ENCODE data around the gene ADAMTS13.
A peak's percentile ranks its signal among the peaks of the same experiment; 100 is the strongest.

ADAMTS13 gene

DNA sequence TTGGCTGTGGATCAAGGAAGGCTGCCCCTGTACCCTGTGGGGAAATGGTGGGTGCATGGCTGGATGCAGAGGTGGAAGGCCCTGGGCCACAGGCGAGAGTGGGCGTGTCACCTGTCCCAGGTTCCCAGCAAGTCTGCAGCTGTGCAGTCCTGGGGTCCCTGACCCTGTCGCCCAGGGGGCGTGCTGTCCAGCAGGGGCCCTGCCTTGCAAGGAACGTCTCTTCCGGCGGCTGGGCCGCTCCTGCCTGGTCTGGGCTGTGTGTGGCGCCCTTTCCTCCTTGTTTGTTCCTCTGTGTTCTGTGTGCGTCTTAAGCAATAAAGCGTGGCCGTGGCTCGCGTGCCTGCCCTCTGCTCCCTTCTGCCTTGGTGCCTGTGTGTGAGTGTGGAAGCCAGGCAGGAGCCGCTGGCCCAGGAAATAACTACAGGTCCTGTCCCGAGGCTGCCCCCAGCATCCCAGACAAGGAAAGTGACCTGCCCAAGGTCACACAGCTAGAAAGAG is 48.3 kb downstream of the ADAMTS13 start:
- no peak for DNase-seq (ENCODE audit: low read depth in 1 of 2, low spot score in 1 of 2)

DNA sequence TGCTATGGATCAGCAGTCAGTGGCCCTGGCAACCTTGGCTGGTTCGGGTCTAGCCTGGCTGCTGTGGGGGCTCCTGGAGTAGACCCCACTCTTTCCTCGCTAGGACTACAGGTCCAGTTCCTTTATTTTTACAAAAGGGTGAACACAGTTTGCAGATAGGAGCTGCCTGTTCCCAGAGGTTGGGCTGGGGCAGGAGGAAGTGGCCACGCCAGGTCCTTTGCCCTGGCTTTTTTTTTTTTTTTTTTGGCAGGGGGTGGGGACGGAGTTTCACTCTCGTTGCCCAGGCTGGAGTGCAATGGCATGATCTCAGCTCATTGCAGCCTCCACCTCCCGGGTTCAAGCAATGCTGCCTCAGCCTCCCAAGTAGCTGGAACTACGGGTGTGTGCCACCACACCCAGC is 48.8 kb downstream of the ADAMTS13 start:
- no peak for DNase-seq (ENCODE audit: low read depth in 1 of 2, low spot score in 1 of 2)

DNA sequence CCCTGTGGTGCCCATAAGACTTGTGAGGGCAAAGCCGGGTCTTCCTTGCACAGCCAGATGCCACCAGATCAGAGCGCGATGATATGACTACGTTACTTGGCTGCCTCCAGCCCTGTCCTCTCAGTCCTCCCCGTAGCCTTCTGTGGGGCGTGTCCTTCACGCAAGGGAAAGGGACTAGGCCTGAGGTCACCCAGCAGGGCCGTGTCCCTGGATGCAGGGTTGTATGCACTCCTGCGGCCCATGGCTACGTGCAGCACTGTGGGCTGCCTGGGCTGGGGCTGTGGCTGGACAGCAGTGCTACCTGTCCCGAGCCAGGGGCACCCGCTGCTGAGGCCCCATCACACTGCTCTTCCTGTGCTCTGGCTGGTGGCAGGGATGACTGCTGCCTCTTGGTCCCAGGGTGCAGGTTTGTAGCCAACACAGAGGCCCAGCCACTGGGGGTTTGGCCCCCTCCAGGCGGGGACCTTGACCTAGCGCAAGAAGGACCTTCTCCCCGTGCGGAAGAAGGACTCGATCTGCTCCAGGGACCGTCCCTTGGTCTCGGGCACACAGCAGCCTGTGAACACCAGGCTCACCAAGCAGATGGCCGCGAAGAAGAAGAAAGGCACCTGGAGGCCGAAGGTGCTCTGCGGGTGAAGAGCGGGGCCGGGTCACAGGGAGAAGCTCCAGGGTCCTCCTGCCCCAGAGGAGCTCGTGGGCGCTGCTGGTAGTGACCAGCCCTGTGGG is 49.5 kb downstream of the ADAMTS13 start:
- no peak for DNase-seq (ENCODE audit: low read depth in 1 of 2, low spot score in 1 of 2)

DNA sequence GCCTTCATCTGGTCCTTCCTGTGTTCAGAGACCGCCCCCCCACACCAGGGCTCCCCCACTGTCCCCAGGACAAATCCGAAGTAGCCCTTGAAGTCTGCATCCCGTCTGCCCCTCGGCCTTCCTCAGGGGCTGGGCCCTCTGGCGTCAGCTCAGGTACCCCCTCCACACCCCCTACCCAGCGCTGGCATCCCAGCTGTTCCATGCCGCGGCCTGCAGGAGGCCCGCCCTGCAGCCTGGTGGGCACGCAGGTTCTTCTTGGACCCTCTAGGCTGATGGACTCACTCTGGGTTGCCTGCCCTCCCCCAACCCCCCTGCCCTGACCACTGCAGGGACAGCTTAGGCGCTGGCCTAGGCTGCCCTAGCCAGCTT is 50.1 kb downstream of the ADAMTS13 start:
- DNase-seq (ENCODE audit: low read depth in 1 of 2, low spot score in 1 of 2), result no peak

DNA sequence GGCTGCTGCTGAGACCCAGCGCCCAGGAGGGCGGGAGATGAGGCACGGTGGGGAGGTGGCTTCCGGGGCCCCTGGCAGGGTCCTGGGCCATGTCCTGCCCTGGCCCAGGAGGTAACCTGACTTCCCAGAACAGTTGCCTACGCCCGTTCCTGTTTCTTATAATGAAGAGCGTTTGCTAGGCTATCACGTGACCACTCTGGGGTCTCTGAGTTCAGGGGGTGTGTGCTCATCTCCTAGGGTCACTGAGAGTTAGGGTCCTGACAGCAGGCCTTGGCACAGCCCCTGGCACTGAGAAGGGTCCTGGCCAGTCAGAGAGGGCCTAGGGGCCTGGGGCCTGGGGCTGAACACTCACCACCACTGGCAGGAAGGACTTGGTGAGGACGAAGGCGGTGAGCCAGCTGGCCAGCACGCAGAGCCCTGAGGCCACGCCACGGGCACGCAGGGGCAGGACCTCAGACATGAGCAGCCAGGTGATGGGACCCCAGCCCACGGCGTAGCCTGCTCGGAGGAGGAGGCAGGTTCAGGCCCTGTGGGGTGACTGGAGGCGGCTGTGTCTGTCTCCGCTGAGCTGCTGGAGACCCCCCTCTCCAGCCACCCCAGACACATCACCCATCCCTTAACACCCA is 50.7 kb downstream of the ADAMTS13 start:
- DNase-seq (ENCODE audit: low read depth in 1 of 2, low spot score in 1 of 2), result no peak

DNA sequence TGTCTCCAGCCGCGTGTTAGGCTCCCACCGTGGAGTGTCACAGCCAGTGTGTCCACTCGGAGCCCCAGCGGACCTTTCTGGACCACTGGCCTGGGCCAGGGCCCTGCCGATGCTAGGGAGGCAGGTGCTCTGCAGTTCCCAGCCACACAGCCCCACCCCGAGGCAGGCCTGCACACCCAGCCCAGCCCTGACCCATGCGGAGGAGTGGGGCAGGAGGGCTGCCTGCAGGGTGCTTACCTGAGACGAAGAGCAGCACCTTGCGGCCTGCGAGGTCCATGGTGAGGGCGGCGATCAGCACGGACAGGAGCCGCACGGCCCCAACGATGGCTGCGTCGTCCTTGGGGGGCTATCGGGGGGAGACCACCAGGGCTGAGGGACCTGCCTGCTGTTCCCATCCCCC is 51.6 kb downstream of the ADAMTS13 start:
- no peak for DNase-seq (ENCODE audit: low read depth in 1 of 2, low spot score in 1 of 2)

DNA sequence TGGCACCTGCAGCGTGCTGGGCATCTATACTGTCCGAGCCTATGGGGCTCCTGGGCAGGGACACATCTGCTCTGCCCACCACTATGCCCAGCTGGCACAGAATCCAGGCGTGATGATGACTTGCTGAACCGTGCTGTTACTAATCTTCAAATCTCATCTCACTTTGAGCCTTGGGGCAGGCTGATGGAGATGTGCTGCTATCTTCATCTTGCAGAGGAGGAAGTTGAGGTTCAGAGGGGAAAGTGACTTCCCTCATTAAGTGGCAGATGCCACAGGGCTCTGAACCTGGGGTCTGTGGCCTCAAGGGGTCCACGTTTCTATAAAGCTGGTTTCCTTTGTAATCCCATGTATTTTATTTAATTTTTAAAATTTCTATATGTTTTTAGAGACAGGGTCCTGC is 52.0 kb downstream of the ADAMTS13 start:
- DNase-seq (ENCODE audit: low read depth in 1 of 2, low spot score in 1 of 2), result no peak

DNA sequence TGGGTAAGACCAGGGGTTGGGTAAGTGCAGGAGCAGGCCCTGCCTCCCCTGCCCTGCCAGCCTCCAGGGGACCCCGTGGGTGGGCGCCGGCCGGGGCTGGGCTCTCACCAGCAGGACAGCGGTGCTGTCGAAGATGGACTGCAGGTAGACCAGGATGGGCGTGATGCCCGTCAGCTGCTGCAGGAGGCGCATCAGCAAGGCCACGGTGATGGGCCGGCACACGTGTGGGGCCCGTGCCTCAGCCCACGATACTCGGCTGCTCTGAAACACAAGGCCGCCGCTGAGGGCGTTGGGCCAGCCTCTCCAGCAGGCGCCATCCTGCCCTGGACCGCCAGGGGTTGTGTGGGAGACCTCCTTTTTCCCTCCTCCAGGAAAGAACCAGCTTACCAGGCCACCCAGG is 52.7 kb downstream of the ADAMTS13 start:
- DNase-seq (ENCODE audit: low read depth in 1 of 2, low spot score in 1 of 2), result no peak

DNA sequence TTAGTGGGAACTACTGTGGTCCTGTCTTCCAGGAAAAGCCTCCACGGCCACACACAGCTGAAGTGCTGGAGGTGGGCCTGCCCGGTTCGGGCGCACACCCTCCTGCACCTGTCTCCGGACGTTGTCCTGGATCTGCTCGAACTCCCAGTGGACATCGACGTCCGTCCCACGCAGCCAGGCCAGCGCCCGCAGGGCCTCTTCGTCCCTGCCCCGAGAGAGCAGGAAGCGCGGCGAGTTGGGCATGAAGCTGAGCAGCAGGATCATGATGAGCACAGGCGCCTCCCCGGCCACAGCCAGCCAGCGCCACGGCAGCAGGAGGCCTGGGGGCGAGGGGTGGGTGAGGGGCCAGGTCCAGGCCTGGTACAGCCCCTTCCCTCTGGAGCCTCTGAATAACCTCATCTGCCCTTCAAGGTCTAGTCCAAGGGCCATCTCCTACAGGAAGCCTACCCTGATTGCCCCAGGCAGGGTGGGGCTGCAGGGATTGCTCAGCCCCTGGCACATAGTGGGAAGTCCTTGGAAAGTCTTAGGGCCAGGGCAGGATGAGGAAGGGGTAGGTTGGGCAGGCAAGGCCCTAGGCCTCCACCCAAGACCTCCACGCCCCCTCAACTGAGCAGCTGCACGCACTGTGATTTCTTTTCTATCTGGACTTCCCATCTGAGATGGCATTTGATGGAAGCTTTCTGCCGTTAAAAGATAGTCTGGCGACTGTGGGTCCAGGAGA is 53.3 kb downstream of the ADAMTS13 start:
- DNase-seq (ENCODE audit: low read depth in 1 of 2, low spot score in 1 of 2), result no peak

DNA sequence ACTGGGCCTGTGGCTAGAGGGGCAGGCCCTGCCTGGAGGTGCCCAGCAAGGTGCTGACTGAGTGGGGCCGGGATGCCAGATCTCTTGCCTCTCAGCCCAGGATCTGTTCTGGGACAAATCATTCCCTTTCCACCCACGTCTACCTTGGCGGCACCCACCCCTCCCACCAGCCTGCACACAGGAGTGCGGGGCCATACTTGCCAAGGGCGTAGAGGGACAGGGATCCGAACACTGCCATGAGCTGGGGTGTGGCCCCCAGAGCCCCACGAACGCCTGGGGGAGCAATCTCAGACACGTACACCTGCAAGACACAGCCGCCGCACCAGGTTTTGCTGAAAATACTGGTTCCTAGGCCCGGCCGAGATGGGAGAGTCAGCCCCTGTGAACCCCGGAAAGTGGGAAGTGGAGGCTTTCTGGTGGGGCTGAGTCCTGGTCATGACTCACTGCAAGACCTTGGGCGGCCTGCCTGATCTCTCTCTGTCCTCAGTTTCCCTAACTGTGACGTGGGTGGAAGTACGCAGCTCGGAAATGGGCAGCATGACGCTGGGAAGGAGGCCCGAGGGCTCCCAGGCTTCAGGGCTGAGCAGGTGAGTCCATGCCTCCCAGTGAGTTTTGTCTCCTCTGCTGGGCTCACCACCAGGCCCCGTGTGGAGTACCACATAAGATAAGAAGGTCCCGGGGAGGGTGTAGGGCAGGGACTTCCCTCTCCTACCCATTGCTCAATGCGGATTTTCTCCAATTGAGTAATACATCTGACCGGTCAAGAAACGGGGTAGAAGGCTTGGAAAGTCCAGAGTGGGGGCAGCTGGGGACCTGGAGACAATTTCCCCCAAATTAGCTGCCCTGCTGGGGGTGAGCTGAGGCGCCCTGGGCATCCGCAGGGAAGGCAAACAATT is 54.1 kb downstream of the ADAMTS13 start:
- no peak for DNase-seq (ENCODE audit: low read depth in 1 of 2, low spot score in 1 of 2)

DNA sequence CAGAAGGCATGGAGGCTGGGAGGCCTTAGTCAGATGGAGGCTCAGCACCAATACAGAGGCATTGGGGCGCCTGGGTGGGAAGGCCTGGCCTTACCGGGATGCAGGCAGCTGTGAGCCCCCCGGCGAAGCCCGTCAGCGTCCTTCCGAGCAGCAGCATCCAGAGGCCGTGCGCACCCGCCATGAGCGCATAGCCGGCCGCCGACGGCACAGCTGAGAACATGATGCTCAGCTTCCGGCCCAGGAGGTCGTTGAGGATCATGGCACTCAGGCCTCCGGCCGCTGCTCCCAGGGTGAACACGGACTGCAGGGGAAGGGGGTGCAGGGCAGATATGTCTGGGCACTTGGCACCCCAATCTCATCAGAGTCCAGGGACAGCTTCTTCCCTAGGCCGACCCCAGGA is 54.8 kb downstream of the ADAMTS13 start:
- DNase-seq (ENCODE audit: low read depth in 1 of 2, low spot score in 1 of 2), result no peak

DNA sequence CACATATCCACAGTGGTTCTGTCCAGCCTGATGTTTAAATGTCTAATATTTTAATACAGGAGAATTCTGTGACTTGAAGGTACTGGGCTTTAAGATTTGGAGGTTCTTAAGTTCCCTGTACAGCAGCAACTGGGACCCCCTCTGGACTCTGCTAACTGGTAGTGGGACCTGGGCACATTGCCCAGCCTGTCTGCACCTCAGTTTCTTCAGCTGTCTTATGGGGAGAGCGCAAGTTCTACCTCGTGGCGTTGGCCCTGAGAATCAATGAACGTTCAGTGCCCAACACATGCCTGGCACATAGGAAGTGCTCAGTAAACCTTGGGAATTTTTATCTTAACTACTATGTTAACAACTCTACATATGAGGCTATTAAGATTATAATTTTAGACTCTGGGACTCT is 55.3 kb downstream of the ADAMTS13 start:
- no peak for DNase-seq (ENCODE audit: low read depth in 1 of 2, low spot score in 1 of 2)

DNA sequence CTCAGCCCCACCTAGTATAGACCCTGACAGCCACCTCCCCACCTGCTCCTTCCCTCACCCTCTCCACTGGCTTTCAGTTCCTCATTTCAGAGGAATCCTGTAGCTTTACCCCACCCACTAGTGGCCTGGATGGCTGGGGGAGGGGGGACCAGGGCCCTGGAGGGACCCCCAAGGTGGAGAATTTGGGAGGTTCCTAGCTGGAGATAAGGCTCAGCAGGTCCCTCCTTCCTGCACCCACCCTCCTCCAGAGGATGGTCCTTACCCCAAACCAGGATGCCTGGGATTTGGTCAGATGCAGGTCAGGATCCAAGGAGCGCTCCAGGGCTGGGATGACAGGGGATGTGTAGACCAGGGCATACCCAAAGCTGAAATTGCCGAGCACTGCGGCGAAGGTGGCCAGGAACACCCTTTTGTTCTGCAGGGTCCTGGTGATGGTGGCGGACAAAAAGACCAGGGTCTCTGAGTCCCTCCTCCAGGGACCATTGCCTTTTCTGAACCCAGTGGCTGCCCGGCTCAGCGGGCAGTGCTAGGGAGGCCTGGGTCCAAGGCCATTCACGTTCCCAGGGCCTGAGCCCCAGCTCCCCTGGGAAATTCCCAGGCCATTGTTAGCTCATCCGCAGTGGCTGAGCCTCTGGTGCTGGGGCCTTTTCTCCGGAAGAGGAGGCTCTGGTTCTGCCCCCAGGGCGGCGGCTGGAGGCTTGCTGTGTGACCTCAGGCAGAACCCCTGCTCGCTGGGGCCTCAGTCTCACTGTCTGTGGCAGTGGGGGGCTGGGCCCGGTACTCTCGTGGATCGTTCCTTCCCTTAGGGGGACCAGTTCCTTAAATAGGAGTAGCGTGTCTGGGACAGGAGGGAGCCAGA is 56.1 kb downstream of the ADAMTS13 start:
- no peak for DNase-seq (ENCODE audit: low read depth in 1 of 2, low spot score in 1 of 2)

DNA sequence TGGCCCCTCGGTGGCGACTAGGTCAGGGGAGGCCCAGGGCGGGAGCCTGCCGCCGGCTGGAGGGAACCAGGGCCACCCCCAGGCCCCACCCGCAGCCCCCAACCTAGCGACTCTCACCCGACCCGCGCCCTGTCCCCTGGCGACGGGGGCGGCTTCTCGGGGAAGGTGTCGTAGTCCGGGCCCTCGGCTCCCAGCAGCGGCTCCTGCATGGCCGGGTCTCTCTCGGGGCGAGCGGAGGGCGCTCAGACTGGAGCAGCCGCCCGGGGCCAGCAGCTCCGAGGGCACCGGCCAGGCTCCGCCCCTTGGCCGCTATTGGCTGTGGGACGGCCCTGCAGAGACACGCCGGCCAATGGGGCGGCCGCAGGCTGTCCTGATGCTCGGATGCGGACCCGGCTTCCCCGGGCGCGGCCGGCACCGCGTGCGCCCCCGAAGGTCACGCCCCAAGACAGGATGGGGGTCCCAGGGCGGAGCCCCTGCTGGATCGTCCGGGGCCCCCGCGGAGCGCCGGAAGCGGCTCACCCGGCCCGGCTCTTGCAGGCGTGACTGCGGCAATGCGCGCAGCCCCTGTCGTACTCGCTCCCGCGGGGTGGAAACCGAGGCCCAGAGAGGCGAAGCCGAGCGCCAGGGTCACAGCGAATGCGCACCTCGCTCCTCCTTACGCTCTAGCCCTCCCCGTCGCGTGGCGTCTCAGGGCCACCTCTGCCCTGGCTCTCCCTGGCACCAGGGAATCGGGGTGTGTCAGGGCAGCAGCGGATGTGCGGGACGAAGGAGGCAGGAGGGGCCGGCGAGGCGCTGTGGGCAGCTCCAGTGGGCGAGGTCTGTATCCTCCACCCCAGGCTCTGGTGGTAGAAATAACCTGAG is 56.9 kb downstream of the ADAMTS13 start, which contains the start of gene SLC2A6:
Gene SLC2A6, minus strand, starts transcription at position 249 of the 861 bp plus-strand sequence. Its CDS starts 40 bp downstream, at position 209.
- DNase-seq (ENCODE audit: low read depth in 1 of 2, low spot score in 1 of 2), result peak; percentile 64 to 72

DNA sequence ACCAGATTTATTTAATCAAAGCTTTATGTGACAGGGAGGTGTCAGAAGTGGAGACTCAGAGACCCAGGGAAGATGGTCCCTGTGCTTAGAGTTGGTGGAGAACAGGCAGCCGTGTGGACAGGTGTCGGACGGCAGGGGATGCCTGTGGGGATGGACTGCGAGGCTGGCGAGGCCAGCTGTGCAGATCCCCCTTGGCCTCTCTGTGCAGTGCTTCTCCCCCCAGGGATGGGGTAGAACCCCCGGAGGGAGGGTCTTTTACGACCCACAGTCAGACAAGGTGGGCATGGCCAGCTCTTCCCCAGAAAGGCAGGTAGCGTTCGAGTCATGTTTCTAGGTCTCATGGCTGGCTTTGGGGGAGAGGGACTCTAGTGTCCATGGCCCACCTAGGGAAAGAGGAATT is 61.4 kb downstream of the ADAMTS13 start:
- DNase-seq (ENCODE audit: low read depth in 1 of 2, low spot score in 1 of 2), result no peak

DNA sequence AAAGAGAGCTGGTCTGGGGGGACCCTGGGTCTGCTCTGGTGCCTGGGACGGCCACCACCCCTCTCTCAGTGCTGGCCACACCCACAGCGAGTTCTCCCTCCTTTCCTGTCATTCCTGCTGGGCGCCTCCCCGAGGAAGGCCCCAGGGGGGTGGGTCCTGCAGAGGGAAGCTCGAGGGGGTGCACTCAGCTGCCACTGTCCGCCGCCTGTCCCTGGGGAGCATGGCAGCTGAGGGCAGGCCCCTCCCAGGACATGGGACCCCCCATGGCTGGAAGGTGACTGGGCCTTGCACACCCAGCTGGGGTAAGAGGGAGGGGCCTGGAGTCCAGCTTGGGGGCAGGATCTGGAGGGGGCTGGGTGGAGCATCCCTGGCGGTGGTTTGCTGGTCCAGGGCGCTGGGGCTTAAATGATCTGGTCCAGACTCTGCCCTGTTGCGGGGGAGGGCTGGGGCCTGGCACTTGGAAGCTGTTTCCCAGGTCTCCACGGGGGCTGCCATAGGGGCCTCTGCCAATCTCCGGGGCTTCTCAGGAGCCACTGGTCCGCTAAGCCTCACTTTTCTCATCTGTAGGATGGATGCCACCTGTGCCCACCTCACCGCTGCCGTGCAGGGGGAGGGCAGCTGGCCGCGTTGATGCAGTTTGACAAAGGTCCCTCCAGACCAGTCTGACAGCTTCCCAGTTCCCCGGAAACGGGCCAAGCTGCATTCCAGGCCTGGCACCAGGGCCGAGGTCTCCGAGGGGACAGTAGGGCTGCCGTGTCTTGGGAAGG is 62.7 kb downstream of the ADAMTS13 start:
- no peak for DNase-seq (ENCODE audit: low read depth in 1 of 2, low spot score in 1 of 2)

DNA sequence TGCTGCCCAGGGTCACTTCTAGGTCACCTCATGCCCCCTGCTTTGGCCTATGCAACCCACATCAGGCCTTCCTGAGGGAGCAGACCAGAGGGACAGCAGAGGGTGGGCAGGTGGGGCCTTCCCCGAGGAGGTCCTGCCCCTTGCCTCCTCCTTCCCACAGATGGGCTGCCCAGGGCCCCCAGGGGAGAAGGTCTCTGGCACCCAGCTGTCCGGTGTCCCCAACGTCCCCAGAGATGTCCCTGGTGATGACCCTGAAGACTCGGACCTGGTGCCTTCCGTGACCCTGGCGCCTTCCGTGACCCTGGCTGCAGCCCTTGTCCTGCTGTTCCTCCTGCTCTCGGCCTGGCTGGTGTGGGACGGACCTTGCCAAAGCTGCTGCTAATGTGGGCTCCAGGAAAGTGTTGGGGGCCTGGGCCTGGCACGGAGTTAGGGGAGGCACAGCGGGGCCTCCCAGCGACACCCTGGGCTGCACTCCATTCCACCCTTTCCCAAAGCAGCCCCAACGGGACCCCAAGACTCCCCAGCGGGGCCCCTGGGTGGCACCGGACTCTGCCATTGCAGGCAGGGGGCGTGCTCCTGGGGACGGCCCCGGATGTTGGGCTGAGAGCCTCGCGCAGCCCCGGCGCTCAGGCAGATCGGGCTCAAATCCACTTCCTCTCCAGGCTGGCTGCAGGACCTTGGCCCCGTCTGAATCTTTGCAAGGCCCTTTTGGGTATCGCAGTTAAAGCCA is 63.5 kb downstream of the ADAMTS13 start:
- DNase-seq (ENCODE audit: low read depth in 1 of 2, low spot score in 1 of 2), result no peak

DNA sequence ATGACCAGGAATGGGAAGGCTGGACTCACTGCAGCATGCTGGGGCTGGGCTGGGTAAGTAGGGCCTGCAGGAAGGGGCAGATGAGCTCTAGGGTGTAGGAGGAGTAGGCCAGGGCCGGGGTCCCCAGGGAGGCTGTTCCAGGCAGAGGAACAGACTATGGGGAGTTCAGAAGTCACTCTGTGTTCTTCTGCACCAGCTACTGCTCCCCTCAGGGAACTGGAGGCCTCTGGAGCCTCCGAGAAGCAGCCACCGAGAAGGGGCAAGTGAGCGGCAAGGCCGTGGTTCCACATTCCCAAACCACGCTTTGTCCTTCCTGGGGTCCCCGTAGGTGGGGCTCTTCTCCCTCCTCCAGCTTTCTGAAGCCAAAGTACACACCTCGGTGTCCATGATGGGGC is 65.2 kb downstream of the ADAMTS13 start:
- DNase-seq (ENCODE audit: low read depth in 1 of 2, low spot score in 1 of 2), result no peak

Measured in stimulated activated CD4-positive, alpha-beta T cell treated with anti-CD3 and anti-CD28 coated beads, Interleukin-15, amount 100 ng/mL, for 1 hour (primary cell).